Activated T-cell treated with anti-CD3 and anti-CD28 coated beads, Interleukin-2, amount 50 U/mL, for 4 hours (primary cell): Measurements from ENCODE around the gene C19orf18. TPM values are rescaled to one million over a fixed set of nuclear protein-coding genes. Genes with fewer than 3 reads are reported as not detected.
"Not testable (repeated sequence)": the region's sequence is repeated elsewhere in the genome, so short reads cannot be mapped to it uniquely, and the experiment has no call there.

Experiments used
- ATAC-seq, 2 donors: fragments of 200-7000 bp; cut with Tn5 transposase; one replicate each; pipeline ENCODE4 v1.10.0; 2021
- DNase-seq: peaks from one replicate; pipeline ENCODE4 v3.0.0-alpha.2; 2020
- H3K27me3 Mint-ChIP-seq: one replicate; pipeline ENCODE4 v1.8.0; 2021; ENCODE audit warnings: low read depth, mixed read lengths
- H3K36me3 Mint-ChIP-seq: one replicate; pipeline ENCODE4 v1.8.0; 2022; ENCODE audit warnings: mixed read lengths; ENCODE audit not compliant: insufficient read depth
- H3K4me1 Mint-ChIP-seq: one replicate; pipeline ENCODE4 v1.8.0; 2021; ENCODE audit warnings: low read depth, mixed read lengths
- H3K4me3 Mint-ChIP-seq: one replicate; pipeline ENCODE4 v1.8.0; 2021; ENCODE audit warnings: mild to moderate bottlenecking, moderate library complexity, mixed read lengths
- H3K9me3 Mint-ChIP-seq: one replicate; pipeline ENCODE4 v1.8.0; 2021; ENCODE audit warnings: mixed read lengths
- total RNA-seq, 3 donors: library from RNA; stranded (reverse); gene quantifications; one replicate each; pipeline ENCODE4 v1.2.1, GENCODE V29; 2021

The C19orf18 gene
- total RNA-seq, 3 donors from 2014 or later: not detected

GRCh38 chr19:57916168-57916995 lies 58.0 kb downstream of the C19orf18 start, which contains the start of gene ZNF417:
Gene ZNF417, minus strand, starts transcription at chr19:57916592. Its CDS starts 181 bp downstream, at chr19:57916411.
- DNase-seq: peak; percentile 78
- H3K4me1 Mint-ChIP-seq: peaks cover 34% of the 10 kb centered on the region
- H3K4me3 Mint-ChIP-seq: peak within 1 kb of the TSS; percentile 91
- peaks cover 45% of the 10 kb centered on the region for H3K36me3 Mint-ChIP-seq
- peaks cover 29% of the 10 kb centered on the region for H3K9me3 Mint-ChIP-seq
- peak; percentile 99 to 100 for ATAC-seq
- not testable (repeated sequence) for H3K27me3 Mint-ChIP-seq

GRCh38 chr19:57914531-57914930 lies 59.8 kb downstream of the C19orf18 start:
- Mint-ChIP-seq H3K36me3 (peaks cover 48% of the 10 kb centered on the region), H3K27me3 (no peaks in the 10 kb centered on the region), H3K9me3 (peaks cover 32% of the 10 kb centered on the region), H3K4me3 (peak overlapping the region; percentile 91), H3K4me1 (peaks cover 34% of the 10 kb centered on the region)
- DNase-seq: no peak
- ATAC-seq: no peak

Other genes with a start within 250 kb of the C19orf18 start
- gene ZNF671, start 246.9 kb downstream of the C19orf18 start, total RNA-seq: 1 to 10 TPM; 4.0 to 6.9 (median 5.9) TPM
- gene ZNF776, start 227.7 kb downstream of the C19orf18 start, total RNA-seq: 1 to 10 TPM; 5.5 to 7.6 (median 5.7) TPM
- gene ZNF586, start 204.9 kb downstream of the C19orf18 start, total RNA-seq: 10 to 100 TPM; 14.7 to 17.6 (median 15.5) TPM
- gene ZNF552, start 159.6 kb downstream of the C19orf18 start, total RNA-seq: 1 to 10 TPM; 6.4 to 7.9 (median 6.6) TPM
- gene ZNF587B, start 144.2 kb downstream of the C19orf18 start, total RNA-seq: 10 to 100 TPM; 22.6 to 29.1 (median 27.9) TPM
- gene ZNF587, start 124.7 kb downstream of the C19orf18 start, total RNA-seq: 10 to 100 TPM; 17.9 to 22.1 (median 20.8) TPM
- 10 to 100 TPM; 21.7 to 30.6 (median 22.0) TPM for gene ZNF814, start 85.5 kb downstream of the C19orf18 start, total RNA-seq
- 1 to 10 TPM; 4.7 to 6.8 (median 6.0) TPM for gene ZNF417, start 57.9 kb downstream of the C19orf18 start, total RNA-seq
- 1 to 10 TPM; 1.5 to 1.8 (median 1.8) TPM for gene ZNF418, start 39.1 kb downstream of the C19orf18 start, total RNA-seq
- gene ZNF256, start 26.8 kb downstream of the C19orf18 start, total RNA-seq: 1 to 10 TPM; 4.7 to 6.4 (median 5.2) TPM
- 1 to 10 TPM; 3.1 to 4.2 (median 4.0) TPM for gene ZNF606, start 28.3 kb upstream of the C19orf18 start, total RNA-seq
- gene ZSCAN1, start 59.5 kb upstream of the C19orf18 start, total RNA-seq: not detected
- under 1 TPM; 0.27 to 0.48 (median 0.37) TPM for gene ZNF135, start 84.7 kb upstream of the C19orf18 start, total RNA-seq
- gene ZSCAN18, start 123.7 kb upstream of the C19orf18 start, total RNA-seq: 10 to 100 TPM in 1 of 3 donors, 1 to 10 TPM in 2; 7.6 to 11.7 (median 9.5) TPM
- gene ZNF329, start 176.3 kb upstream of the C19orf18 start, total RNA-seq: 1 to 10 TPM; 6.3 to 8.4 (median 7.0) TPM
- 10 to 100 TPM; 17.3 to 26.6 (median 18.4) TPM for gene ZNF274, start 208.5 kb upstream of the C19orf18 start, total RNA-seq